GM23338 (cell line): ENCODE measurements around the gene MANSC1. TPM values are rescaled to one million over a fixed set of nuclear protein-coding genes. Genes with fewer than 3 reads are reported as not detected.

Experiments
- ATAC-seq: fragments of 200-7000 bp; cut with Tn5 transposase; 3 replicates; pipeline ENCODE4 v1.9.1; 2020
- DNase-seq: peaks from one replicate; pipeline ENCODE4 v3.0.0-alpha.2; 2015; ENCODE audit warnings: low spot score
- H2AFZ ChIP-seq: fragments of 200-600 bp; sonication (generic); 2 replicates; pipeline ENCODE4 v1.8.0; 2016; ENCODE audit warnings: antibody characterized with exemption, mild to moderate bottlenecking, moderate library complexity
- H3F3A ChIP-seq: fragments of 200-600 bp; sonication (generic); replicated peaks from 2 replicates; pipeline ENCODE4 v1.8.0; 2017; ENCODE audit warnings: antibody characterized with exemption, mixed run types, low read depth
- H3K27ac ChIP-seq: fragments of 200-600 bp; sonication (generic); 2 replicates; pipeline ENCODE4 v1.6.1; 2016; ENCODE audit warnings: low read depth
- H3K27me3 ChIP-seq: fragments of 200-600 bp; sonication (generic); 2 replicates; pipeline ENCODE4 v1.8.0; 2016; ENCODE audit warnings: mild to moderate bottlenecking, mixed run types, moderate library complexity; ENCODE audit not compliant: insufficient read depth
- H3K36me3 ChIP-seq: fragments of 200-600 bp; sonication (generic); 2 replicates; pipeline ENCODE4 v1.8.0; 2016; ENCODE audit warnings: mild to moderate bottlenecking; ENCODE audit not compliant: insufficient read depth
- H3K4me1 ChIP-seq: fragments of 200-600 bp; sonication (generic); 2 replicates; pipeline ENCODE4 v1.8.0; 2016; ENCODE audit warnings: mild to moderate bottlenecking, moderate library complexity; ENCODE audit not compliant: insufficient read depth
- H3K4me2 ChIP-seq: fragments of 200-600 bp; sonication (generic); 2 replicates; pipeline ENCODE4 v1.7.1; 2017; ENCODE audit warnings: mixed run types
- H3K4me3 ChIP-seq: fragments of 200-600 bp; sonication (generic); 2 replicates; pipeline ENCODE4 v1.6.1; 2016; ENCODE audit warnings: mixed run types
- H3K79me2 ChIP-seq: fragments of 200-600 bp; sonication (generic); replicated peaks from 2 replicates; pipeline ENCODE4 v1.8.0; 2017; ENCODE audit warnings: mild to moderate bottlenecking; ENCODE audit not compliant: insufficient read depth
- H3K9me2 ChIP-seq: fragments of 200-600 bp; sonication (generic); 2 replicates; pipeline ENCODE4 v1.8.0; 2017; ENCODE audit not compliant: insufficient read depth
- H4K20me1 ChIP-seq: fragments of 200-600 bp; sonication (generic); replicated peaks from 2 replicates; pipeline ENCODE4 v1.8.0; 2017; ENCODE audit warnings: mild to moderate bottlenecking; ENCODE audit not compliant: insufficient read depth
- H3K27ac Mint-ChIP-seq: 2 replicates; pipeline ENCODE4 v1.8.0; 2020; ENCODE audit warnings: inconsistent platforms, mild to moderate bottlenecking, moderate library complexity, mixed read lengths
- H3K27me3 Mint-ChIP-seq: 3 replicates; pipeline ENCODE4 v1.8.0; 2022; ENCODE audit warnings: low read depth, mild to moderate bottlenecking, moderate library complexity, mixed read lengths, inconsistent platforms; ENCODE audit not compliant: insufficient read depth, poor library complexity
- H3K36me3 Mint-ChIP-seq: 3 replicates; pipeline ENCODE4 v1.8.0; 2021; ENCODE audit warnings: low read depth, mild to moderate bottlenecking, inconsistent platforms, moderate library complexity, mixed read lengths
- H3K4me1 Mint-ChIP-seq: 3 replicates; pipeline ENCODE4 v1.8.0; 2020; ENCODE audit warnings: mild to moderate bottlenecking, inconsistent platforms, mixed read lengths
- H3K4me3 Mint-ChIP-seq: 3 replicates; pipeline ENCODE4 v1.8.0; 2021; ENCODE audit warnings: moderate library complexity, mild to moderate bottlenecking, inconsistent platforms, mixed read lengths
- H3K9me3 Mint-ChIP-seq: 3 replicates; pipeline ENCODE4 v1.8.0; 2020; ENCODE audit warnings: moderate library complexity, mild to moderate bottlenecking, inconsistent platforms, mixed read lengths
- ETS1 ChIP-seq: IDR thresholded peaks from 2 replicates; pipeline ENCODE4 v1.6.1; 2016; ENCODE audit warnings: antibody characterized with exemption
- EZH2 ChIP-seq: fragments of 200-600 bp; sonication (generic); IDR thresholded peaks from one replicate; pipeline ENCODE4 v1.8.0; 2017; ENCODE audit warnings: antibody characterized with exemption, mild to moderate bottlenecking, low read depth; ENCODE audit not compliant: unreplicated experiment
- EZH2phosphoT487 ChIP-seq: fragments of 200-600 bp; sonication (generic); IDR thresholded peaks from one replicate; pipeline ENCODE4 v1.8.1; 2018; ENCODE audit warnings: antibody characterized with exemption; ENCODE audit not compliant: unreplicated experiment
- JUNB ChIP-seq: IDR thresholded peaks from one replicate; pipeline ENCODE4 v1.6.1; 2016; ENCODE audit warnings: antibody characterized with exemption; ENCODE audit not compliant: unreplicated experiment
- POLR2AphosphoS5 ChIP-seq: IDR thresholded peaks from 2 replicates; pipeline ENCODE4 v1.6.1; 2016; ENCODE audit warnings: antibody characterized with exemption, low read depth
- ZNF331 ChIP-seq: fragments of 250-450 bp; sonication (Bioruptor Pico); IDR thresholded peaks from 2 replicates; pipeline ENCODE4 v1.5.0; 2020; ENCODE audit warnings: low read depth, mild to moderate bottlenecking, moderate library complexity
- polyA plus RNA-seq: library from polyadenylated mRNA; unstranded; fragments of >200 nt; fragmentation: Nextera tagmentation; extraction: Ambion mirVana; gene quantifications from 2 replicates; pipeline ENCODE4 v1.2.1, GENCODE V29; 2016
- total RNA-seq: library from RNA; depleted of rRNA; stranded (reverse); fragments of >200 nt; shearing (Covaris generic); gene quantifications from 2 replicates; pipeline ENCODE4 v1.2.3, GENCODE V29; 2014
- TF ChIP-seq, protein P1 (sequence below): IDR thresholded peaks from one replicate; pipeline ENCODE4 v1.6.1; 2018; ENCODE audit warnings: antibody characterized with exemption; ENCODE audit not compliant: unreplicated experiment
- TF ChIP-seq, protein P2 (sequence below), 2 experiments: fragments of 200-600 bp in 1 of 2; sonication (generic) in 1 of 2; conservative IDR thresholded peaks; 2 replicates each; pipeline versions ENCODE4 v1.5.1 to v1.6.1; 2016 to 2017; ENCODE audit warnings: antibody characterized with exemption in 2 of 2, low read depth in 2 of 2, mild to moderate bottlenecking in 2 of 2, moderate library complexity in 1 of 2
- TF ChIP-seq, protein P3 (sequence below): fragments of 250-450 bp; sonication (Bioruptor Pico); IDR thresholded peaks from 2 replicates; pipeline ENCODE4 v1.5.0; 2020; ENCODE audit warnings: mild to moderate bottlenecking, moderate library complexity

MANSC1 gene
- total and polyA plus RNA-seq, 2 experiments from 2014 or later = 4.4 to 5.1 TPM

GRCh38 chr12:12338527-12339168, 11.4 kb downstream of the MANSC1 start (continued):
- TF ChIP-seq, protein P1, sequence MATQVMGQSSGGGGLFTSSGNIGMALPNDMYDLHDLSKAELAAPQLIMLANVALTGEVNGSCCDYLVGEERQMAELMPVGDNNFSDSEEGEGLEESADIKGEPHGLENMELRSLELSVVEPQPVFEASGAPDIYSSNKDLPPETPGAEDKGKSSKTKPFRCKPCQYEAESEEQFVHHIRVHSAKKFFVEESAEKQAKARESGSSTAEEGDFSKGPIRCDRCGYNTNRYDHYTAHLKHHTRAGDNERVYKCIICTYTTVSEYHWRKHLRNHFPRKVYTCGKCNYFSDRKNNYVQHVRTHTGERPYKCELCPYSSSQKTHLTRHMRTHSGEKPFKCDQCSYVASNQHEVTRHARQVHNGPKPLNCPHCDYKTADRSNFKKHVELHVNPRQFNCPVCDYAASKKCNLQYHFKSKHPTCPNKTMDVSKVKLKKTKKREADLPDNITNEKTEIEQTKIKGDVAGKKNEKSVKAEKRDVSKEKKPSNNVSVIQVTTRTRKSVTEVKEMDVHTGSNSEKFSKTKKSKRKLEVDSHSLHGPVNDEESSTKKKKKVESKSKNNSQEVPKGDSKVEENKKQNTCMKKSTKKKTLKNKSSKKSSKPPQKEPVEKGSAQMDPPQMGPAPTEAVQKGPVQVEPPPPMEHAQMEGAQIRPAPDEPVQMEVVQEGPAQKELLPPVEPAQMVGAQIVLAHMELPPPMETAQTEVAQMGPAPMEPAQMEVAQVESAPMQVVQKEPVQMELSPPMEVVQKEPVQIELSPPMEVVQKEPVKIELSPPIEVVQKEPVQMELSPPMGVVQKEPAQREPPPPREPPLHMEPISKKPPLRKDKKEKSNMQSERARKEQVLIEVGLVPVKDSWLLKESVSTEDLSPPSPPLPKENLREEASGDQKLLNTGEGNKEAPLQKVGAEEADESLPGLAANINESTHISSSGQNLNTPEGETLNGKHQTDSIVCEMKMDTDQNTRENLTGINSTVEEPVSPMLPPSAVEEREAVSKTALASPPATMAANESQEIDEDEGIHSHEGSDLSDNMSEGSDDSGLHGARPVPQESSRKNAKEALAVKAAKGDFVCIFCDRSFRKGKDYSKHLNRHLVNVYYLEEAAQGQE = no peak
- TF ChIP-seq, protein P2, sequence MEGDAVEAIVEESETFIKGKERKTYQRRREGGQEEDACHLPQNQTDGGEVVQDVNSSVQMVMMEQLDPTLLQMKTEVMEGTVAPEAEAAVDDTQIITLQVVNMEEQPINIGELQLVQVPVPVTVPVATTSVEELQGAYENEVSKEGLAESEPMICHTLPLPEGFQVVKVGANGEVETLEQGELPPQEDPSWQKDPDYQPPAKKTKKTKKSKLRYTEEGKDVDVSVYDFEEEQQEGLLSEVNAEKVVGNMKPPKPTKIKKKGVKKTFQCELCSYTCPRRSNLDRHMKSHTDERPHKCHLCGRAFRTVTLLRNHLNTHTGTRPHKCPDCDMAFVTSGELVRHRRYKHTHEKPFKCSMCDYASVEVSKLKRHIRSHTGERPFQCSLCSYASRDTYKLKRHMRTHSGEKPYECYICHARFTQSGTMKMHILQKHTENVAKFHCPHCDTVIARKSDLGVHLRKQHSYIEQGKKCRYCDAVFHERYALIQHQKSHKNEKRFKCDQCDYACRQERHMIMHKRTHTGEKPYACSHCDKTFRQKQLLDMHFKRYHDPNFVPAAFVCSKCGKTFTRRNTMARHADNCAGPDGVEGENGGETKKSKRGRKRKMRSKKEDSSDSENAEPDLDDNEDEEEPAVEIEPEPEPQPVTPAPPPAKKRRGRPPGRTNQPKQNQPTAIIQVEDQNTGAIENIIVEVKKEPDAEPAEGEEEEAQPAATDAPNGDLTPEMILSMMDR (conservative IDR thresholded peaks at IDR 0.05; ENCODE audit: low read depth in 2 of 2) = no peak
- no peak for TF ChIP-seq POLR2AphosphoS5

DNA sequence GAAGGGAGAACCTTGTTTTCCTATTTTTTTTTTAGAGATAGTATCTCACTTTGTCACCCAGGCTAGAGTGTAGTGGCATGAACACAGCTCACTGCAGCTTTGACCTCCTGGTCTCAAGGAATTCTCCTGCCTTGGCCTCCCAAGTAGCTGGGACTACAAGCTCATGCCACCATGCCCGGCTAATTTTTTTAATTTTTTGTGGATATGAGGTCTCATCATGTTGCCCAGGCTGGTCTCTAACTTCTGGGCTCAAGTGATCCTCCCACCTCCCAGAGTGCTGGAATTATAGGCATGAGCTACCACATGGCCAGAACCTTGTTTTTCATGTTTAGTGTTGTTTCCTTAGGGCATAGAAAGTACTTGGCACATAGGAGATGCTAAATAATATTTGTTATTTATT, 13.5 kb downstream of the MANSC1 start:
- ATAC-seq (no peak), DNase-seq (no peak)
- Histone ChIP-seq H3K27ac (no peak overlapping the region), H3K9me2 (no peaks in the 10 kb centered on the region), H4K20me1 (no peaks in the 10 kb centered on the region), H3F3A (no peaks in the 10 kb centered on the region; the same call in 1 of the 2 replicates), H2AFZ (no peak overlapping the region), H3K4me1 (peaks cover 8% of the 10 kb centered on the region; the same call in 1 of the 2 replicates), H3K36me3 (no peaks in the 10 kb centered on the region), H3K27me3 (no peaks in the 10 kb centered on the region), H3K4me2 (no peak overlapping the region), H3K4me3 (no peak overlapping the region), H3K79me2 (no peaks in the 10 kb centered on the region)
- H3K4me1 Mint-ChIP-seq = peaks cover 19% of the 10 kb centered on the region
- H3K4me3 Mint-ChIP-seq = no peak overlapping the region
- peaks cover 10% of the 10 kb centered on the region for H3K27me3 Mint-ChIP-seq
- H3K27ac Mint-ChIP-seq = no peak overlapping the region
- H3K36me3 Mint-ChIP-seq = no peaks in the 10 kb centered on the region
- H3K9me3 Mint-ChIP-seq = no peaks in the 10 kb centered on the region
- no peak for TF ChIP-seq JUNB
- TF ChIP-seq EZH2 = no peak
- TF ChIP-seq, protein P2 (conservative IDR thresholded peaks at IDR 0.05; ENCODE audit: low read depth in 2 of 2) = no peak
- no peak for TF ChIP-seq ZNF331 (CRISPR knock-in tag)
- no peak for TF ChIP-seq ETS1
- TF ChIP-seq, protein P3, sequence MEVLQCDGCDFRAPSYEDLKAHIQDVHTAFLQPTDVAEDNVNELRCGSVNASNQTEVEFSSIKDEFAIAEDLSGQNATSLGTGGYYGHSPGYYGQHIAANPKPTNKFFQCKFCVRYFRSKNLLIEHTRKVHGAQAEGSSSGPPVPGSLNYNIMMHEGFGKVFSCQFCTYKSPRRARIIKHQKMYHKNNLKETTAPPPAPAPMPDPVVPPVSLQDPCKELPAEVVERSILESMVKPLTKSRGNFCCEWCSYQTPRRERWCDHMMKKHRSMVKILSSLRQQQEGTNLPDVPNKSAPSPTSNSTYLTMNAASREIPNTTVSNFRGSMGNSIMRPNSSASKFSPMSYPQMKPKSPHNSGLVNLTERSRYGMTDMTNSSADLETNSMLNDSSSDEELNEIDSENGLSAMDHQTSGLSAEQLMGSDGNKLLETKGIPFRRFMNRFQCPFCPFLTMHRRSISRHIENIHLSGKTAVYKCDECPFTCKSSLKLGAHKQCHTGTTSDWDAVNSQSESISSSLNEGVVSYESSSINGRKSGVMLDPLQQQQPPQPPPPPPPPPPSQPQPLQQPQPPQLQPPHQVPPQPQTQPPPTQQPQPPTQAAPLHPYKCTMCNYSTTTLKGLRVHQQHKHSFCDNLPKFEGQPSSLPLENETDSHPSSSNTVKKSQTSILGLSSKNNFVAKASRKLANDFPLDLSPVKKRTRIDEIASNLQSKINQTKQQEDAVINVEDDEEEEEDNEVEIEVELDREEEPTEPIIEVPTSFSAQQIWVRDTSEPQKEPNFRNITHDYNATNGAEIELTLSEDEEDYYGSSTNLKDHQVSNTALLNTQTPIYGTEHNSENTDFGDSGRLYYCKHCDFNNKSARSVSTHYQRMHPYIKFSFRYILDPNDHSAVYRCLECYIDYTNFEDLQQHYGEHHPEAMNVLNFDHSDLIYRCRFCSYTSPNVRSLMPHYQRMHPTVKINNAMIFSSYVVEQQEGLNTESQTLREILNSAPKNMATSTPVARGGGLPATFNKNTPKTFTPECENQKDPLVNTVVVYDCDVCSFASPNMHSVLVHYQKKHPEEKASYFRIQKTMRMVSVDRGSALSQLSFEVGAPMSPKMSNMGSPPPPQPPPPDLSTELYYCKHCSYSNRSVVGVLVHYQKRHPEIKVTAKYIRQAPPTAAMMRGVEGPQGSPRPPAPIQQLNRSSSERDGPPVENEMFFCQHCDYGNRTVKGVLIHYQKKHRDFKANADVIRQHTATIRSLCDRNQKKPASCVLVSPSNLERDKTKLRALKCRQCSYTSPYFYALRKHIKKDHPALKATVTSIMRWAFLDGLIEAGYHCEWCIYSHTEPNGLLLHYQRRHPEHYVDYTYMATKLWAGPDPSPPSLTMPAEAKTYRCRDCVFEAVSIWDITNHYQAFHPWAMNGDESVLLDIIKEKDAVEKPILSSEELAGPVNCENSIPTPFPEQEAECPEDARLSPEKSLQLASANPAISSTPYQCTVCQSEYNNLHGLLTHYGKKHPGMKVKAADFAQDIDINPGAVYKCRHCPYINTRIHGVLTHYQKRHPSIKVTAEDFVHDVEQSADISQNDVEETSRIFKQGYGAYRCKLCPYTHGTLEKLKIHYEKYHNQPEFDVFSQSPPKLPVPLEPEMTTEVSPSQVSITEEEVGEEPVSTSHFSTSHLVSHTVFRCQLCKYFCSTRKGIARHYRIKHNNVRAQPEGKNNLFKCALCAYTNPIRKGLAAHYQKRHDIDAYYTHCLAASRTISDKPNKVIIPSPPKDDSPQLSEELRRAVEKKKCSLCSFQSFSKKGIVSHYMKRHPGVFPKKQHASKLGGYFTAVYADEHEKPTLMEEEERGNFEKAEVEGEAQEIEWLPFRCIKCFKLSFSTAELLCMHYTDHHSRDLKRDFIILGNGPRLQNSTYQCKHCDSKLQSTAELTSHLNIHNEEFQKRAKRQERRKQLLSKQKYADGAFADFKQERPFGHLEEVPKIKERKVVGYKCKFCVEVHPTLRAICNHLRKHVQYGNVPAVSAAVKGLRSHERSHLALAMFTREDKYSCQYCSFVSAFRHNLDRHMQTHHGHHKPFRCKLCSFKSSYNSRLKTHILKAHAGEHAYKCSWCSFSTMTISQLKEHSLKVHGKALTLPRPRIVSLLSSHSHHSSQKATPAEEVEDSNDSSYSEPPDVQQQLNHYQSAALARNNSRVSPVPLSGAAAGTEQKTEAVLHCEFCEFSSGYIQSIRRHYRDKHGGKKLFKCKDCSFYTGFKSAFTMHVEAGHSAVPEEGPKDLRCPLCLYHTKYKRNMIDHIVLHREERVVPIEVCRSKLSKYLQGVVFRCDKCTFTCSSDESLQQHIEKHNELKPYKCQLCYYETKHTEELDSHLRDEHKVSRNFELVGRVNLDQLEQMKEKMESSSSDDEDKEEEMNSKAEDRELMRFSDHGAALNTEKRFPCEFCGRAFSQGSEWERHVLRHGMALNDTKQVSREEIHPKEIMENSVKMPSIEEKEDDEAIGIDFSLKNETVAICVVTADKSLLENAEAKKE (CRISPR knock-in tag) = no peak
- TF ChIP-seq EZH2phosphoT487 = no peak
